Panc1 (cell line): ENCODE measurements around the gene HSBP1. TPM values are rescaled to one million over a fixed set of nuclear protein-coding genes. Genes with fewer than 3 reads are reported as not detected.

Experiments
- ATAC-seq: fragments of 200-7000 bp; cut with Tn5 transposase; 2 replicates; pipeline ENCODE4 v1.9.1; 2020; ENCODE audit warnings: mild to moderate bottlenecking, moderate library complexity
- BruUV-seq: library from RNA; stranded (reverse); fragments of 400-500 nt; replicated peaks from 2 replicates; lab custom pipeline; 2021; lab: Mats Ljungman, UMichigan
- CTCF ChIA-PET: fragments of 300-600 bp; sonication (Branson Sonifier 250); formaldehyde crosslinking; loops from one replicate; lab custom pipeline; 2022; ENCODE audit warnings: antibody characterized with exemption; lab: Charles Lee
- POLR2A ChIA-PET: fragments of 300-600 bp; sonication (Branson Sonifier 250); formaldehyde crosslinking; loops from one replicate; lab custom pipeline; 2022; ENCODE audit warnings: antibody characterized with exemption; lab: Charles Lee
- DNase-seq: peaks from one replicate; pipeline ENCODE4 v3.0.0-alpha.2; 2010; ENCODE audit warnings: low read depth, low spot score
- H3K27ac ChIP-seq: 2 replicates; pipeline ENCODE4 v1.5.1; 2011; ENCODE audit warnings: mild to moderate bottlenecking, low read length, inconsistent platforms
- H3K27me3 ChIP-seq: fragments of 200-500 bp; sonication (Bioruptor generic); 2 replicates; pipeline ENCODE4 v1.6.0; 2014; ENCODE audit warnings: low read length, inconsistent platforms; ENCODE audit not compliant: control insufficient read depth, insufficient read depth
- H3K36me3 ChIP-seq: fragments of 200-500 bp; sonication (Bioruptor generic); 2 replicates; pipeline ENCODE4 v1.5.1; 2014; ENCODE audit warnings: inconsistent platforms, mild to moderate bottlenecking, low read length, moderate library complexity; ENCODE audit not compliant: control insufficient read depth, insufficient read depth
- H3K4me1 ChIP-seq: 2 replicates; pipeline ENCODE4 v1.5.1; 2011; ENCODE audit warnings: inconsistent platforms, mild to moderate bottlenecking, low read length, moderate library complexity; ENCODE audit not compliant: control insufficient read depth, insufficient read depth
- H3K4me3 ChIP-seq, 2 experiments: 2 replicates each; pipeline ENCODE4 v1.5.1; 2011 to 2012; ENCODE audit warnings: low read depth in 2 of 2, low read length in 2 of 2, mild to moderate bottlenecking in 2 of 2, inconsistent platforms in 1 of 2, moderate library complexity in 1 of 2
- H3K9me3 ChIP-seq: fragments of 200-500 bp; sonication (Bioruptor generic); 2 replicates; pipeline ENCODE4 v1.5.1; 2014; ENCODE audit warnings: low read depth, mild to moderate bottlenecking, inconsistent platforms, low read length, moderate library complexity; ENCODE audit not compliant: control insufficient read depth, insufficient read depth
- POLR2AphosphoS5 ChIP-seq: IDR thresholded peaks from 2 replicates; pipeline ENCODE4 v1.6.1; 2012; ENCODE audit warnings: mild to moderate bottlenecking, low read depth, low read length, moderate library complexity
- SIN3A ChIP-seq: IDR thresholded peaks from 2 replicates; pipeline ENCODE4 v1.6.1; 2012; ENCODE audit warnings: low read depth, mild to moderate bottlenecking, low read length, moderate library complexity, borderline replicate concordance; ENCODE audit not compliant: insufficient read depth
- TCF7L2 ChIP-seq: IDR thresholded peaks from 2 replicates; pipeline ENCODE4 v1.6.1; 2011; ENCODE audit warnings: mild to moderate bottlenecking, low read depth, low read length, inconsistent platforms
- in situ Hi-C: cut with HindIII; loops from 2 replicates; pipeline ENCODE4 v1.10.0; 2016; ENCODE audit warnings: low sequenced_read_pairs, low pct_unique_long_range_greater_than_20kb
- intact Hi-C: fragments of 100-400 bp; cut with micrococcal nuclease; formaldehyde crosslinking; loops from one replicate; pipeline ENCODE4 v1.10.0; 2022; ENCODE audit not compliant: unreplicated experiment
- total RNA-seq: library from RNA; stranded (reverse); gene quantifications from one replicate; pipeline ENCODE4 v1.2.1, GENCODE V29; 2021; ENCODE audit not compliant: unreplicated experiment
- TF ChIP-seq, protein P1 (sequence below): fragments of 450-650 bp; IDR thresholded peaks from 2 replicates; pipeline ENCODE4 v1.5.1; 2017; ENCODE audit warnings: mild to moderate bottlenecking
- TF ChIP-seq, protein P2 (sequence below), 2 experiments: IDR thresholded peaks; 2 replicates each; pipeline ENCODE4 v1.6.1; 2011 to 2012; ENCODE audit warnings: low read depth in 2 of 2, control low read depth in 1 of 2, low read length in 1 of 2, mild to moderate bottlenecking in 1 of 2, moderate library complexity in 1 of 2; ENCODE audit not compliant: insufficient read depth in 1 of 2

Gene HSBP1
- total RNA-seq, 1 experiment from 2014 or later: 117 TPM

DNA sequence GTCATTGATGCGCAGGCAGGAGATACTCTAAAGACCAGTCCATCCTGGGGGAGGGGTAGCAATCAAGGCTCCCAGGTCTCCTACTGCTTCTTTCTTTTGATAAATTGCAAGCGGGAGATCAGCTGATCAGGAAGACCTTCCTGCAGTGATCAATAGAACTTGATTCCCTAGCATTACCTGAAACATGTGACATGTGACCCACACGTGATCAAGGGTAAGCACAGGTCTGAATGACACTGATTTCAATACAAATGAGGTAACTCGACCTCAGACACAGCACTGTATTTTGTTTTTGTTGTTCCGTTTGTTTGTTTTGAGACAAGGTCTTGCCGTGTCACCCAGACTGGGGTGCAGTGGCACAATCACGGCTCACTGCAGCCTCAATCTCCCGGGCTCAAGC lies 51.5 kb downstream of the HSBP1 start:
- H3K27me3 ChIP-seq: no peaks in the 10 kb centered on the region

DNA sequence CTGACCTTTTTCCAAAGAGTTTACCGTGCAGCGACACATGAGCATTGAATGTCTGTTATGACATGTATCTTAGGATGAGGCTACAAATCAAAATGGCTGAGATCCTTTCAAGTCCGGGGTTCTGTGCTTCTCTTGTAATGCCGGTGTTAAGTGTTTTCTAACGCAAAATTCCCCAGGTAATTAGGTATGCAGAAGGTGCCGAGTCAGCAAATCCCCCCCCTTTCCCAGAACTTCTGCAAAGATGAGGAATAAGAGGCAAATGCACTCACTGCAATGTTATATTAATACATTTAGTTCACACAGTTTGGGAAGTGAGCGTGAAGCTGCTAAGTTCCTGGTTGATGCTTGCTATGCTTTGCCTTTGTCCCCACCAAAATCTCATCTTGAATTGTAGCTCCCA lies 54.9 kb downstream of the HSBP1 start:
- TF ChIP-seq SIN3A: no peak
- TF ChIP-seq, protein P1, sequence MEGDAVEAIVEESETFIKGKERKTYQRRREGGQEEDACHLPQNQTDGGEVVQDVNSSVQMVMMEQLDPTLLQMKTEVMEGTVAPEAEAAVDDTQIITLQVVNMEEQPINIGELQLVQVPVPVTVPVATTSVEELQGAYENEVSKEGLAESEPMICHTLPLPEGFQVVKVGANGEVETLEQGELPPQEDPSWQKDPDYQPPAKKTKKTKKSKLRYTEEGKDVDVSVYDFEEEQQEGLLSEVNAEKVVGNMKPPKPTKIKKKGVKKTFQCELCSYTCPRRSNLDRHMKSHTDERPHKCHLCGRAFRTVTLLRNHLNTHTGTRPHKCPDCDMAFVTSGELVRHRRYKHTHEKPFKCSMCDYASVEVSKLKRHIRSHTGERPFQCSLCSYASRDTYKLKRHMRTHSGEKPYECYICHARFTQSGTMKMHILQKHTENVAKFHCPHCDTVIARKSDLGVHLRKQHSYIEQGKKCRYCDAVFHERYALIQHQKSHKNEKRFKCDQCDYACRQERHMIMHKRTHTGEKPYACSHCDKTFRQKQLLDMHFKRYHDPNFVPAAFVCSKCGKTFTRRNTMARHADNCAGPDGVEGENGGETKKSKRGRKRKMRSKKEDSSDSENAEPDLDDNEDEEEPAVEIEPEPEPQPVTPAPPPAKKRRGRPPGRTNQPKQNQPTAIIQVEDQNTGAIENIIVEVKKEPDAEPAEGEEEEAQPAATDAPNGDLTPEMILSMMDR: no peak
- TF ChIP-seq, protein P2, sequence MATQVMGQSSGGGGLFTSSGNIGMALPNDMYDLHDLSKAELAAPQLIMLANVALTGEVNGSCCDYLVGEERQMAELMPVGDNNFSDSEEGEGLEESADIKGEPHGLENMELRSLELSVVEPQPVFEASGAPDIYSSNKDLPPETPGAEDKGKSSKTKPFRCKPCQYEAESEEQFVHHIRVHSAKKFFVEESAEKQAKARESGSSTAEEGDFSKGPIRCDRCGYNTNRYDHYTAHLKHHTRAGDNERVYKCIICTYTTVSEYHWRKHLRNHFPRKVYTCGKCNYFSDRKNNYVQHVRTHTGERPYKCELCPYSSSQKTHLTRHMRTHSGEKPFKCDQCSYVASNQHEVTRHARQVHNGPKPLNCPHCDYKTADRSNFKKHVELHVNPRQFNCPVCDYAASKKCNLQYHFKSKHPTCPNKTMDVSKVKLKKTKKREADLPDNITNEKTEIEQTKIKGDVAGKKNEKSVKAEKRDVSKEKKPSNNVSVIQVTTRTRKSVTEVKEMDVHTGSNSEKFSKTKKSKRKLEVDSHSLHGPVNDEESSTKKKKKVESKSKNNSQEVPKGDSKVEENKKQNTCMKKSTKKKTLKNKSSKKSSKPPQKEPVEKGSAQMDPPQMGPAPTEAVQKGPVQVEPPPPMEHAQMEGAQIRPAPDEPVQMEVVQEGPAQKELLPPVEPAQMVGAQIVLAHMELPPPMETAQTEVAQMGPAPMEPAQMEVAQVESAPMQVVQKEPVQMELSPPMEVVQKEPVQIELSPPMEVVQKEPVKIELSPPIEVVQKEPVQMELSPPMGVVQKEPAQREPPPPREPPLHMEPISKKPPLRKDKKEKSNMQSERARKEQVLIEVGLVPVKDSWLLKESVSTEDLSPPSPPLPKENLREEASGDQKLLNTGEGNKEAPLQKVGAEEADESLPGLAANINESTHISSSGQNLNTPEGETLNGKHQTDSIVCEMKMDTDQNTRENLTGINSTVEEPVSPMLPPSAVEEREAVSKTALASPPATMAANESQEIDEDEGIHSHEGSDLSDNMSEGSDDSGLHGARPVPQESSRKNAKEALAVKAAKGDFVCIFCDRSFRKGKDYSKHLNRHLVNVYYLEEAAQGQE (IDR thresholded peaks at IDR 0.05; ENCODE audit: insufficient read depth in 1 of 2, low read depth in 2 of 2, low read length in 1 of 2): no peak
- TF ChIP-seq TCF7L2: no peak
- no peak for TF ChIP-seq POLR2AphosphoS5
- Histone ChIP-seq H3K27ac (no peak overlapping the region), H3K9me3 (no peaks in the 10 kb centered on the region), H3K36me3 (no peaks in the 10 kb centered on the region), H3K4me3 (no peak overlapping the region), H3K27me3 (no peaks in the 10 kb centered on the region), H3K4me1 (no peaks in the 10 kb centered on the region)
- CTCF ChIA-PET: no interaction called here
- in situ Hi-C loops (no loop called here), intact Hi-C loops (no loop called here)
- no TSS peak for BruUV-seq
- no peak for DNase-seq
- no peak for ATAC-seq
- POLR2A ChIA-PET: no interaction called here

More for the DNA sequence above, 51.5 kb downstream of the HSBP1 start:
- no peak for ATAC-seq
- ChIA-PET CTCF (no interaction called here), POLR2A (no interaction called here)
- H3K4me3 ChIP-seq: no peak overlapping the region
- intact Hi-C loops (no loop called here), in situ Hi-C loops (no loop called here)
- no peaks in the 10 kb centered on the region for H3K4me1 ChIP-seq
- no peak for DNase-seq
- H3K9me3 ChIP-seq: no peaks in the 10 kb centered on the region
- no peak for TF ChIP-seq TCF7L2
- TF ChIP-seq, protein P1: no peak
- TF ChIP-seq POLR2AphosphoS5: no peak
- H3K36me3 ChIP-seq: no peaks in the 10 kb centered on the region
- H3K27ac ChIP-seq: no peak overlapping the region
- BruUV-seq: no TSS peak
